H1 (cell line): ENCODE measurements around the gene STAMBPL1. TPM values are rescaled to one million over a fixed set of nuclear protein-coding genes. Genes with fewer than 3 reads are reported as not detected.

Source experiments
- CTCF ChIA-PET: fragments of 300-600 bp; sonication (Branson Sonifier 250); formaldehyde crosslinking; loops from one replicate; lab custom pipeline; 2021; ENCODE audit not compliant: partially characterized antibody; lab: Charles Lee
- POLR2A ChIA-PET: fragments of 300-600 bp; sonication (Branson Sonifier 250); formaldehyde crosslinking; loops from one replicate; lab custom pipeline; 2021; ENCODE audit warnings: inconsistent platforms; ENCODE audit not compliant: partially characterized antibody; lab: Charles Lee
- DNase-seq, 2 experiments: peaks; one replicate each; pipeline versions ENCODE4 v3.0.0 to v3.0.0-alpha.2; 2010 to 2022; ENCODE audit warnings: low spot score in 2 of 2, low read depth in 1 of 2, mixed read lengths in 1 of 2
- FAIRE-seq: peaks from 2 replicates; lab custom pipeline; 2011; peaks lifted over from hg19 to GRCh38; lab: Jason Lieb, UNC
- H2AFZ ChIP-seq: 2 replicates; pipeline ENCODE4 v1.8.1; 2012; ENCODE audit warnings: low read length, inconsistent platforms
- H2AK5ac ChIP-seq: 2 replicates; pipeline ENCODE4 v1.6.1; 2013; ENCODE audit warnings: low read depth, low read length
- H2BK120ac ChIP-seq: replicated peaks from 2 replicates; pipeline ENCODE3; 2013; ENCODE audit warnings: low read depth, low read length, inconsistent platforms
- H2BK12ac ChIP-seq: 2 replicates; pipeline ENCODE4 v1.6.1; 2013; ENCODE audit warnings: low read depth, low read length
- H2BK15ac ChIP-seq: 2 replicates; pipeline ENCODE4 v1.6.1; 2013; ENCODE audit warnings: low read length
- H2BK20ac ChIP-seq: 2 replicates; pipeline ENCODE4 v1.6.1; 2013; ENCODE audit warnings: low read length
- H2BK5ac ChIP-seq: 2 replicates; pipeline ENCODE4 v1.6.1; 2013; ENCODE audit warnings: low read depth, low read length
- H3K14ac ChIP-seq: 2 replicates; pipeline ENCODE4 v1.6.1; 2013; ENCODE audit warnings: inconsistent platforms; ENCODE audit not compliant: insufficient read length
- H3K18ac ChIP-seq: 2 replicates; pipeline ENCODE4 v1.6.1; 2013; ENCODE audit warnings: low read length; ENCODE audit errors: extremely low read depth
- H3K23ac ChIP-seq: 2 replicates; pipeline ENCODE4 v1.6.1; 2013; ENCODE audit warnings: inconsistent platforms; ENCODE audit not compliant: insufficient read length
- H3K23me2 ChIP-seq: 2 replicates; pipeline ENCODE4 v1.6.1; 2013; ENCODE audit warnings: low read depth, low read length
- H3K27ac ChIP-seq: 2 replicates; pipeline ENCODE4 v1.6.1; 2011; ENCODE audit warnings: low read depth, low read length, inconsistent platforms
- H3K27me3 ChIP-seq, 4 experiments: replicated peaks in 1 of 4; 1 replicate in 1 of 4; 2 replicates in 3 of 4; pipeline versions ENCODE4 v1.6.1 to v1.8.1; 2011 to 2013; ENCODE audit warnings: low read length in 3 of 4, mild to moderate bottlenecking in 3 of 4, inconsistent platforms in 2 of 4, mixed read lengths in 2 of 4, moderate library complexity in 1 of 4; ENCODE audit not compliant: control insufficient read depth in 3 of 4, insufficient read depth in 3 of 4; ENCODE audit errors: extremely low read depth in 1 of 4
- H3K36me3 ChIP-seq, 4 experiments: 2 replicates each; pipeline versions ENCODE4 v1.6.1 to v1.8.1; 2011 to 2013; ENCODE audit warnings: mild to moderate bottlenecking in 4 of 4, low read length in 3 of 4, moderate library complexity in 2 of 4, control low read depth in 1 of 4, inconsistent platforms in 1 of 4; ENCODE audit not compliant: insufficient read depth in 4 of 4, control insufficient read depth in 2 of 4
- H3K4ac ChIP-seq: replicated peaks from 2 replicates; pipeline ENCODE3; 2013; ENCODE audit warnings: low read length, low read depth, mixed read lengths, inconsistent platforms; ENCODE audit not compliant: insufficient read length
- H3K4me1 ChIP-seq, 4 experiments: replicated peaks in 1 of 4; 1 replicate in 1 of 4; 2 replicates in 3 of 4; pipeline versions ENCODE4 v1.6.1 to v1.8.1; 2011 to 2013; ENCODE audit warnings: low read length in 3 of 4, inconsistent platforms in 2 of 4, mixed read lengths in 1 of 4; ENCODE audit not compliant: insufficient read depth in 4 of 4, control insufficient read depth in 3 of 4
- H3K4me2 ChIP-seq, 2 experiments: 2 replicates each; pipeline versions ENCODE4 v1.6.1 to v1.8.1; 2011 to 2013; ENCODE audit warnings: low read depth in 2 of 2, low read length in 2 of 2, control low read depth in 1 of 2, inconsistent platforms in 1 of 2, mild to moderate bottlenecking in 1 of 2; ENCODE audit not compliant: insufficient read depth in 1 of 2
- H3K4me3 ChIP-seq, 4 experiments: fragments of 200-600, 300-600 bp in 1 of 4; sonication (generic), shearing (Covaris generic), sonication (Bioruptor Twin) in 1 of 4; 2 replicates each; pipeline versions ENCODE4 v1.5.1 to v1.8.1; 2011 to 2016; ENCODE audit warnings: low read length in 4 of 4, low read depth in 3 of 4, control low read depth in 2 of 4, inconsistent platforms in 2 of 4, mild to moderate bottlenecking in 2 of 4, mixed read lengths in 1 of 4, moderate library complexity in 1 of 4; ENCODE audit not compliant: insufficient read depth in 2 of 4; ENCODE audit errors: extremely low read depth in 1 of 4
- H3K56ac ChIP-seq: replicated peaks from 2 replicates; pipeline ENCODE3; 2013; ENCODE audit warnings: low read depth, mild to moderate bottlenecking, mixed read lengths, low read length, inconsistent platforms; ENCODE audit not compliant: insufficient read length
- H3K79me1 ChIP-seq: 2 replicates; pipeline ENCODE4 v1.6.1; 2013; ENCODE audit warnings: low read depth, low read length, control low read depth
- H3K79me2 ChIP-seq, 2 experiments: 2 replicates each; pipeline versions ENCODE4 v1.6.1 to v1.8.1; 2012 to 2013; ENCODE audit warnings: low read length in 2 of 2, mild to moderate bottlenecking in 2 of 2, inconsistent platforms in 1 of 2; ENCODE audit not compliant: insufficient read depth in 2 of 2, control insufficient read depth in 1 of 2
- H3K9ac ChIP-seq, 4 experiments: replicated peaks in 1 of 4; 1 replicate in 1 of 4; 2 replicates in 3 of 4; pipeline versions ENCODE4 v1.6.1 to v1.8.1; 2011 to 2013; ENCODE audit warnings: low read depth in 3 of 4, low read length in 3 of 4, control low read depth in 2 of 4, mild to moderate bottlenecking in 2 of 4, moderate library complexity in 2 of 4, inconsistent platforms in 1 of 4; ENCODE audit errors: extremely low read depth in 1 of 4
- H3K9me3 ChIP-seq, 2 experiments: 2 replicates each; pipeline versions ENCODE4 v1.6.1 to v1.8.1; 2012 to 2013; ENCODE audit warnings: mild to moderate bottlenecking in 2 of 2, moderate library complexity in 2 of 2, control low read depth in 1 of 2, inconsistent platforms in 1 of 2, low read depth in 1 of 2, low read length in 1 of 2, mixed read lengths in 1 of 2; ENCODE audit not compliant: insufficient read depth in 2 of 2
- H4K20me1 ChIP-seq, 2 experiments: replicated peaks in 1 of 2; 2 replicates each; pipeline versions ENCODE3 to v1.8.1; 2011 to 2013; ENCODE audit warnings: inconsistent platforms in 2 of 2, low read length in 2 of 2, mild to moderate bottlenecking in 1 of 2; ENCODE audit not compliant: insufficient read depth in 2 of 2, control insufficient read depth in 1 of 2
- H4K5ac ChIP-seq: 2 replicates; pipeline ENCODE4 v1.6.1; 2013; ENCODE audit warnings: low read length, low read depth, mixed read lengths, inconsistent platforms; ENCODE audit not compliant: insufficient read length
- H4K8ac ChIP-seq: 2 replicates; pipeline ENCODE4 v1.8.0; 2013; ENCODE audit warnings: mild to moderate bottlenecking, moderate library complexity, low read length, inconsistent platforms; ENCODE audit not compliant: insufficient read depth; ENCODE audit errors: extremely low read depth
- H4K91ac ChIP-seq: replicated peaks from 2 replicates; pipeline ENCODE3; 2013; ENCODE audit warnings: low read length, mixed read lengths, inconsistent platforms; ENCODE audit not compliant: insufficient read length
- BCL11A ChIP-seq, 2 experiments: IDR thresholded peaks; one replicate each; pipeline ENCODE4 v1.6.1; 2011; ENCODE audit warnings: low read depth in 2 of 2, low read length in 2 of 2, mild to moderate bottlenecking in 2 of 2
- polyA plus RNA-seq, 7 experiments: library from polyadenylated mRNA; depleted of rRNA in 3 of 7; stranded (reverse) in 5 of 7; unstranded in 2 of 7; fragments of >200 nt in 5 of 7; fragments of 200-250 nt in 2 of 7; gene quantifications; 1 replicate in 5 of 7; 2 replicates in 1 of 7; 4 replicates in 1 of 7; pipeline versions ENCODE4 v1.2.1 to v1.2.3, GENCODE V29; 2011 to 2013; ENCODE audit warnings: missing spikeins in 2 of 7, mixed read lengths in 2 of 7
- total RNA-seq: library from RNA; stranded (reverse); fragmentation: NEBNext Ultra II Directional; extraction: Animal tissue kit (Norgen Biotek cat#: 25700); gene quantifications from 2 replicates; pipeline ENCODE4 v1.2.1, GENCODE V29; 2021

Gene STAMBPL1
- total and polyA plus RNA-seq, 2 of the 8 experiments (the other 6 are each of a cell fraction or from before 2014, with no cell fraction given): 5.5 TPM

DNA sequence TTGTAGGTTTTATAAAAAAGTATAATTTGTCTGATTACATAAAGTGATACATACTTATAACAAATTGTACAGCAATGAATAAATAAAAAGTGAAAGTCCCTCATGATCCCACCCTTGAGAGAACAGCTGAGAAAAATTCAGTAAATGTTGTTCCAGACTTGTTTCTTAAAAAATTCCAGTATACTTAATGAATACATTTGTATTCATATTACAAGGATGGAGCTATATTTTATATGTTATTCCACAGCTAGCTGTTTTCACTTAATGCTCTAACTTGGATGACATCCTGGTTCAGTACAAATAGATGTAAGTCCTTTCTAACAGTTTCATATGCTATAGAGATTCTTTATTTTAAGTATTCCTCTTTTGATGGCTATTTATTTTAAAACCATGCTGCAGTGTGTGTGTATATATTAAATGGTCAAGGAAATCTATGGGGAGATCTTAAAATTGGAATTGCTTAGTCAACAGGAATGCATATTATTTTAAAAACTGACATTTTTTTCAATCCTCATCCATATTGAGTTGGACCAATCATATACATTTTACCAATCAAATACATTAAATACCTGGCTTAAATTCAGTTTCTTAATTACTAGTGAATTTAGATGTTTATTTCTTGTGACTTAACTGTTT is 8.9 kb downstream of the STAMBPL1 start:
- Histone ChIP-seq H3K23me2 (no peaks in the 10 kb centered on the region; the same call in 1 of the 2 replicates), H3K79me2 (no peaks in the 10 kb centered on the region), H3K14ac (no peak overlapping the region), H2AK5ac (no peak overlapping the region), H2BK120ac (no peak overlapping the region), H3K9me3 (no peaks in the 10 kb centered on the region), H3K36me3 (no peaks in the 10 kb centered on the region), H3K4me1 (peaks cover 0 to 5% (median 3%) of the 10 kb centered on the region in 4 experiments; a peak in 3 of 7 replicates), H3K4me2 (no peak overlapping the region), H2BK20ac (no peak overlapping the region), H3K27ac (no peak overlapping the region), H2AFZ (no peak overlapping the region), H3K4ac (no peak overlapping the region), H4K5ac (no peak overlapping the region), H3K4me3 (no peak overlapping the region), H2BK15ac (no peak overlapping the region), H3K23ac (no peak overlapping the region), H3K56ac (no peak overlapping the region), H4K20me1 (no peaks in the 10 kb centered on the region), H3K18ac (no peak overlapping the region), H3K9ac (no peak overlapping the region), H4K91ac (no peak overlapping the region), H4K8ac (no peak overlapping the region), H3K27me3 (no peaks in the 10 kb centered on the region), H2BK5ac (no peak overlapping the region), H2BK12ac (no peak overlapping the region), H3K79me1 (no peaks in the 10 kb centered on the region)
- DNase-seq: no peak
- ChIA-PET CTCF (interaction anchor here (0.8 to 2.4 kb wide), 2 partner anchors 12 to 45 kb away, joined by 3 to 16 read pairs; no protein-coding TSS in a partner anchor), POLR2A (no interaction called here)
- no peak for FAIRE-seq
- TF ChIP-seq BCL11A (IDR thresholded peaks at IDR 0.05; ENCODE audit: low read depth in 2 of 2, low read length in 2 of 2): no peak
